ENCODE data around the gene NRAP. TPM values are rescaled to one million over a fixed set of nuclear protein-coding genes. Genes with fewer than 3 reads are reported as not detected.

Gene NRAP
- polyA plus RNA-seq, 1 donor (not counting 4 experiments of a cell fraction or from before 2014, with no cell fraction given) = not detected

GRCh38 chr10:113646336-113647201, 17.3 kb downstream of the NRAP start:
- DNase-seq (ENCODE audit: low read depth, low spot score) (no peak), FAIRE-seq (no peak)
- H3K9me3 ChIP-seq (ENCODE audit: control insufficient read depth, low read depth, low read length) = no peaks in the 10 kb centered on the region
- H3K4me3 ChIP-seq (ENCODE audit: control insufficient read depth in 2 of 3, extremely low read depth in 1 of 3, insufficient read depth in 2 of 3, low read depth in 1 of 3, low read length in 3 of 3) = no peak overlapping the region
- no peaks in the 10 kb centered on the region for H3K9me1 ChIP-seq (ENCODE audit: control insufficient read depth, extremely low read depth, insufficient read depth, low read length)
- no peaks in the 10 kb centered on the region for H4K20me1 ChIP-seq (ENCODE audit: control insufficient read depth, extremely low read depth, insufficient read depth, low read length)
- no peak overlapping the region for H3K9ac ChIP-seq (ENCODE audit: control insufficient read depth, extremely low read depth, insufficient read depth, low read length)
- dilution Hi-C loops (cut with MboI; ENCODE audit: extremely low pct_ligation_motif_present, low sequenced_read_pairs) = no loop called here
- no peaks in the 10 kb centered on the region for H3K4me1 ChIP-seq (ENCODE audit: control insufficient read depth, extremely low read depth, insufficient read depth, low read length)
- H3K36me3 ChIP-seq (ENCODE audit: control insufficient read depth in 2 of 2, extremely low read depth in 1 of 2, insufficient read depth in 2 of 2, low read length in 2 of 2) = no peaks in the 10 kb centered on the region
- no peak overlapping the region for H3K27ac ChIP-seq (ENCODE audit: control insufficient read depth, insufficient read depth, low read length)
- no peaks in the 10 kb centered on the region for H3K79me2 ChIP-seq (ENCODE audit: control insufficient read depth, insufficient read depth, low read length)
- TF ChIP-seq, protein P1, sequence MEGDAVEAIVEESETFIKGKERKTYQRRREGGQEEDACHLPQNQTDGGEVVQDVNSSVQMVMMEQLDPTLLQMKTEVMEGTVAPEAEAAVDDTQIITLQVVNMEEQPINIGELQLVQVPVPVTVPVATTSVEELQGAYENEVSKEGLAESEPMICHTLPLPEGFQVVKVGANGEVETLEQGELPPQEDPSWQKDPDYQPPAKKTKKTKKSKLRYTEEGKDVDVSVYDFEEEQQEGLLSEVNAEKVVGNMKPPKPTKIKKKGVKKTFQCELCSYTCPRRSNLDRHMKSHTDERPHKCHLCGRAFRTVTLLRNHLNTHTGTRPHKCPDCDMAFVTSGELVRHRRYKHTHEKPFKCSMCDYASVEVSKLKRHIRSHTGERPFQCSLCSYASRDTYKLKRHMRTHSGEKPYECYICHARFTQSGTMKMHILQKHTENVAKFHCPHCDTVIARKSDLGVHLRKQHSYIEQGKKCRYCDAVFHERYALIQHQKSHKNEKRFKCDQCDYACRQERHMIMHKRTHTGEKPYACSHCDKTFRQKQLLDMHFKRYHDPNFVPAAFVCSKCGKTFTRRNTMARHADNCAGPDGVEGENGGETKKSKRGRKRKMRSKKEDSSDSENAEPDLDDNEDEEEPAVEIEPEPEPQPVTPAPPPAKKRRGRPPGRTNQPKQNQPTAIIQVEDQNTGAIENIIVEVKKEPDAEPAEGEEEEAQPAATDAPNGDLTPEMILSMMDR (optimal IDR thresholded peaks at IDR 0.05 in 1 of 3, IDR thresholded peaks at IDR 0.05 in 1 of 3, conservative IDR thresholded peaks at IDR 0.05 in 1 of 3; ENCODE audit: extremely low read depth in 1 of 3, insufficient read depth in 2 of 3, low read length in 3 of 3) = no peak
- no peak for TF ChIP-seq EZH2 (IDR thresholded peaks at IDR 0.05; ENCODE audit: low read length)
- no peak overlapping the region for H3K4me2 ChIP-seq (ENCODE audit: control insufficient read depth, extremely low read depth, insufficient read depth, low read depth, low read length)
- no peaks in the 10 kb centered on the region for H3K27me3 ChIP-seq (ENCODE audit: control insufficient read depth, extremely low read depth, insufficient read depth, low read length)
- H2AFZ ChIP-seq (ENCODE audit: control insufficient read depth, low read length) = no peak overlapping the region

DNA sequence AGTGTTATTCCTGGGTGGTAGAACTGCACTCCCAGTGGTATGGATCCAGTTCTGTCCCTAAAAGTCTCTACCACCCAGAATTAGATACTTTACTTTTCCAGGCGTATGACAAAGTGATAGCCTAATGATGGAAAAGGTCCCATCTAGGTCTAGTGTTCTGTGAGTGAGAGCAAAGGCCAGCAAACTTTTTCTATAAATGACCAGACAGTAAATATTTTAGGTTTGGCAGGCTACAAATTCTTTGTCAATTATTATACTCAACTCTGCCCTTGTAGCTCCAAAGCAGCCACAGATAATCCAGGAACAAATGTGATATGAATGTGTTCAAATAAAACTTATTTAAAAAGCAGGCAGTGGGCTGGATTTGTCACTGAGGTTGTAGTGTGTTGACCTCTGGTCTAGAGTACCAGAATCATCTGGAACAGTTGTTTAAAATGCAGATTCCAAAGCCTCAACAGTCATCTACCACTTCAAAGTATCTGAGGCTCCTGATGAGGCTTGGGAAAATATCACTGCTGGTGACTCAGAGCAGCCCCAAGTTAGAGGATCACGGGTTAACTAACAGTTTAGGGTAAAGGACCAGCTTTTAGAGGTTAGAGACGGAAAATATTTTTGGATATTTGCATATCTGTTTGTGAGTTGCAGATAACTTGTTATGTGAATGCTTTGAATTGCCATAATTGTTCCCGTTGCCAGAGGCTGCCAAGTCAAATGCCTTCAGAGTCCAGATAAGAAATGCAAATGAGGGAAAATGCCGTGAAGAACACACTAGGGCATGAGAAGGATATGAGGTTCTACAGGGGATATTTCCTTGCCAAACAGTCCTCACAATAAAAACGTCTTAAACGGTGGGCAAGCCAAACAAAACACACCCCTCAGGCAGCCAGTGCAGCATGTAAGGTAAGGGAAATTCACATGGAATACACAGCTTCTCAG, 19.4 kb downstream of the NRAP start:
- Histone ChIP-seq H3K4me3 (ENCODE audit: control insufficient read depth in 2 of 3, extremely low read depth in 1 of 3, insufficient read depth in 2 of 3, low read depth in 1 of 3, low read length in 3 of 3) (no peak overlapping the region), H3K4me1 (ENCODE audit: control insufficient read depth, extremely low read depth, insufficient read depth, low read length) (no peaks in the 10 kb centered on the region), H3K4me2 (ENCODE audit: control insufficient read depth, extremely low read depth, insufficient read depth, low read depth, low read length) (no peak overlapping the region), H3K27ac (ENCODE audit: control insufficient read depth, insufficient read depth, low read length) (no peak overlapping the region), H2AFZ (ENCODE audit: control insufficient read depth, low read length) (no peak overlapping the region), H4K20me1 (ENCODE audit: control insufficient read depth, extremely low read depth, insufficient read depth, low read length) (no peaks in the 10 kb centered on the region), H3K27me3 (ENCODE audit: control insufficient read depth, extremely low read depth, insufficient read depth, low read length) (no peaks in the 10 kb centered on the region), H3K9me3 (ENCODE audit: control insufficient read depth, low read depth, low read length) (no peaks in the 10 kb centered on the region), H3K9ac (ENCODE audit: control insufficient read depth, extremely low read depth, insufficient read depth, low read length) (no peak overlapping the region), H3K79me2 (ENCODE audit: control insufficient read depth, insufficient read depth, low read length) (no peaks in the 10 kb centered on the region), H3K9me1 (ENCODE audit: control insufficient read depth, extremely low read depth, insufficient read depth, low read length) (no peaks in the 10 kb centered on the region), H3K36me3 (ENCODE audit: control insufficient read depth in 2 of 2, extremely low read depth in 1 of 2, insufficient read depth in 2 of 2, low read length in 2 of 2) (no peaks in the 10 kb centered on the region)
- FAIRE-seq (no peak), DNase-seq (ENCODE audit: low read depth, low spot score) (no peak)
- dilution Hi-C loops (cut with MboI; ENCODE audit: extremely low pct_ligation_motif_present, low sequenced_read_pairs) = no loop called here
- no peak for TF ChIP-seq EZH2 (IDR thresholded peaks at IDR 0.05; ENCODE audit: low read length)
- TF ChIP-seq, protein P1 (optimal IDR thresholded peaks at IDR 0.05 in 1 of 3, IDR thresholded peaks at IDR 0.05 in 1 of 3, conservative IDR thresholded peaks at IDR 0.05 in 1 of 3; ENCODE audit: extremely low read depth in 1 of 3, insufficient read depth in 2 of 3, low read length in 3 of 3) = no peak
